A172 (cell line): Measurements from ENCODE around the gene ZDHHC19. TPM values are rescaled to one million over a fixed set of nuclear protein-coding genes. Genes with fewer than 3 reads are reported as not detected.
"Not testable (repeated sequence)": the region's sequence is repeated elsewhere in the genome, so short reads cannot be mapped to it uniquely, and the experiment has no call there.

ENCODE experiments used
- DNase-seq: peaks from one replicate; pipeline ENCODE4 v3.0.0-alpha.2; 2015; ENCODE audit warnings: low spot score
- total RNA-seq: library from RNA; depleted of rRNA; stranded (reverse); fragments of >200 nt; shearing (Covaris generic); gene quantifications from 2 replicates; pipeline ENCODE4 v1.2.3, GENCODE V29; 2014; rRNA removed

The ZDHHC19 gene, protein sequence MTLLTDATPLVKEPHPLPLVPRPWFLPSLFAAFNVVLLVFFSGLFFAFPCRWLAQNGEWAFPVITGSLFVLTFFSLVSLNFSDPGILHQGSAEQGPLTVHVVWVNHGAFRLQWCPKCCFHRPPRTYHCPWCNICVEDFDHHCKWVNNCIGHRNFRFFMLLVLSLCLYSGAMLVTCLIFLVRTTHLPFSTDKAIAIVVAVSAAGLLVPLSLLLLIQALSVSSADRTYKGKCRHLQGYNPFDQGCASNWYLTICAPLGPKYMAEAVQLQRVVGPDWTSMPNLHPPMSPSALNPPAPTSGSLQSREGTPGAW
- not detected in 2 replicates for total RNA-seq

DNA sequence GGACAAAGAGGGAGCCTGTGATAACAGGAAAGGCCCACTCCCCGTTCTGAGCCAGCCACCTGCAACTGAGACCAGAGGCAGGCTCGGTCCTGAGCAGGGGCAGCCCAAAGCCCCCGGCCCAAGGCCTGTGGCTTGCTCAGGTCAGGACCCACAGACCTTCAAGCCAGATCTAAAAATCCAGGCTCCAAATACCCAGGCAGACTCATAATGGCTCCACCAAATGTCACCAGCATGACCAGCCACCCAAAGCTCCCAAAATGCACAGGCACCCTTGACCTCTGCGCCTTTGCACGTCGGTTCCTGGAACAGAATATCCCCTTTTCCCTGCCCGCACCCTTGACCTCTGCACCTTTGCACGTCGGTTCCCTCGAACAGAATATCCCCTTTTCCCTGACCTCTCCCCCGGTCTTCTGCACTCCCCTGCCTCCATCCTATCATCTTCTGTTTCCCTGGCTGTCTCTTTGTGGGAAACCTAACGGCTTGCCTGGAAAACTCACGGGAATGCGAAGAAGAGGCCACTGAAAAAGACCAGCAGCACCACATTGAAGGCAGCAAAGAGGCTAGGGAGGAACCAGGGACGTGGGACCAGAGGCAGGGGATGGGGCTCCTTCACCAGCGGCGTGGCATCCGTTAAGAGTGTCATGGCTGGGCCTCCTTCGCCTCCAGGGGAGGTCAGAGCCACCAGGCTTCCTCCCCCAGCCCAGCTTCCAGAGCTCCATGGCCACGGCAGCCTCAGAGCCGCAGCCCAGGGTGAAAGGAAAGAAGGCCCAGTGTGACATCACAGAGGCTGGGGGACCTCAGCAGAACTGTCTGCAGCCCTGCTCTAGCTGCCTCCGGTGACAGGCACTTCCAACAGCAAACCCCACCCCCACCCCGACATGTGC is at the start of gene ZDHHC19:
Gene ZDHHC19 (minus strand): TSS at position 728 of the 884 bp plus-strand sequence. CDS start 85 bp downstream, at position 643.
- no peak for DNase-seq

DNA sequence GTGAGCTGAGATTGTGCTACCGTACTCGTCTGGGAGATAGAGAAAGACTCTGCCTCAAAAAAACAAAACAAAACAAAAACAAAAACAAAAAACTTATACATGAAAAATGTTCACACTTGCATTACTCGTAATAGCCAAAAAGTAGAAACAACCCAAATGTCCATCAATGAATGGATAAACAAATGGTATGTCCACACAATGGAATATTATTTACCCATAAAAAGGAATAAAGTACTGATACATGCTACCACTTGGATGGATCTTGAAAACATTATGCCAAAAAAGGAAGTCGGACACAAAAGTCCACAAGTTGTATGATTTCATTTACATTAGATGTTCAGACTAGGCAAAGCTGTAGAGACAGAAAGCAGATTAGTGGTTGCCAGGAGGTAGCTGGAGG is 49.6 kb upstream of the ZDHHC19 start:
- DNase-seq = no peak

DNA sequence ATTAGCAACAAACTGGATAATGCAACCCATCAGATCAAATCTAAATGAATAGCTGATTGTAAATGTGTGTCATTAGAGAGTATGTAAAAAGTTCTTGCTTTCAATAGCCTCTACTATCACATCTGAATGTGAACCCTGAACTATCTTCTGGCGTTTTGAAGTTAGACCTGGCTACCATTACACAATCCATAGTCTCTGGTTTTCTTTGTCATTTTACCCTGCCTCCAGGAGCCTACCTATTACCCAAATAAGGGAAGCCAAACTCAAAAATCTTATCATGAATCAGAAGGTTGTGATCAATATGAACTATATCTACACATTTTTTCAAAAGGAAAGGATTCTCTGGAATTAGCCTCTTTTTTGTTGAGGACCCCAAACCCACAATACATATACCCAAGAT is 44.6 kb upstream of the ZDHHC19 start:
- no peak for DNase-seq

DNA sequence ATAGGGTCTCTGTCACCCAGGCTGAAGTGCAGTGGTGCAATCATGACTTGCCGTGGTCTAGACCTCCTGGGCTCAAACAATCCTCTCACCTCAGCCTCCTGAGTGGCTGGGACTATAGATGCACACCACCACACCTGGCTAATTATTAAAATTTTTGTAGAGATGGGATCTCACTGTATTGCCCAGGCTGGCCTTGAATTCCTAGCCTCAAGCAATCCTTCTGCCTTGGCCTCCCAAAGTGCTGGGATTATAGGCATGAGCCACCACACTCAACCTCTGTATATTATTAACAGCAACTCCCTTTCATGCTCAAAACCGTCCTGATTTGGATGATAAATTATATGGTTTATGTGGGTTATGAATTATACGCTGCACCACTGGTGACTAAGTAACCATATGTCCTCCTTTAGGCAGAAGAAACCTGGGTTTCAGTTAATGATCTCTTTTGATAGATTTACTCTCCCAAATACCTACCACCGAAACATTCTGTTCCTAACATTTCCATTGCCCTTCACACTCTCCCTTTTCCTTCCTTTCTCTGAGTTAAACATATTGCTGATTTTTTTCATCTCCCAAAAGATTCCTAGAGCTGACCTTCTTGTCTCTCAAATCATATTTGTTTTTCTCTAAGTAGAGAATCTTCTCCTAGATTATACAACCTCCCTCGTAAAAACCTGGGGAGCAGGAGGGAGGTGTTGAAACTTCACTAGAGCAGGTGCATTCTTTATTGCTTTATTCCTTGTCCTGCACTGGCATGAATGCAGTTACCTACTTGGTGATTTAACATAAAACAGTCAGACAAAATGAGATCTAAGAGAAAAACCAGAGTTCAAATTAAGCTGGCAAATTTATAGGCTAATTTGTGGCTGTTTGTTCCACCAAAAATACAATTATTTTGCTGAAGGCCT is 43.4 kb upstream of the ZDHHC19 start:
- DNase-seq = no peak

DNA sequence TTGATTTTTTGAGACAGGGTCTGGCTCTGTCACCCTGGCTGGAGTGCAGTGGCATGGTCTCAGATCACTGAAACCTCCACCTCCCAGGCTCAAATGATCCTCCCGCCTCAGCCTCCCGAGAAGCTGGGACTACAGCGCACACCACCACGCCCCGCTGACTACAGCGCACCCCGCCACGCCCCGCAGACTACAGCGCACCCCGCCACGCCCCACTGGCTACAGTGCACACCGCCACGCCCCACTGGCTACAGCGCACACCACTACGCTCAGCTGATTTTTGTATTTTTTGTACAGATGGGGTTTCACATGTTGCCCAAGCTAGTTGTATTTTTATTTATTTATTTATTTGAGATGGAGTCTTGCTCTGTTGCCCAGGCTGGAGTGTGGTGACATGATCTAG is 40.7 kb upstream of the ZDHHC19 start:
- no peak for DNase-seq

DNA sequence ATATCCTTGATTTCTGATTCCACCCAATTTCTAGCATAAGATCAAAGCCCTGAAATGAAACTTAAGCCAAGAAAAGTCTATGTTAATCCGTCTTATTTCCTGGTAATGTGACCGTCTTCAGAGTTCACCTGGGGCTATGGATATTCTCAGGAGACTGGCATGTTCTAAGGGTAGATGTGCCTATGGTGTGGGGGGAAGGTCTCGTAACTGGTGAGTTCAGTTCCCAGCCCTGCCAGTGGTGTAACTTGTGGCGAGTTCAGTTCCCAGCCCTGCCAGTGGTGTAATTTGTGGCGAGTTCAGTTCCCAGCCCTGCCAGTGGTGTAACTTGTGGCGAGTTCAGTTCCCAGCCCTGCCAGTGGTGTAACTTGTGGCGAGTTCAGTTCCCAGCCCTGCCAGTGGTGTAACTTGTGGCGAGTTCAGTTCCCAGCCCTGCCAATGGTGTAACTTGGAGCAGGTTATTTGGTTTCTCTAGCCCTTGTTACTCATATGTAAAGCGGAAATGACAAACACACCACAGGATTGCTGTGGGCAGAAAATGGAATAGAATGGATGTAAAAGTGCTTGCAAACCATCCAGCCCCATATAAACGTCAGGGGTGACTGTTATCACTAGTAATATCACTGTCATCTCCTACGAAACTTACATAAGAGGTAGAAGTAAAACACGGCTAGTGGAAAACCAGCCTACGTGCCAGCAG is 35.6 kb upstream of the ZDHHC19 start:
- DNase-seq = peak; percentile 75

DNA sequence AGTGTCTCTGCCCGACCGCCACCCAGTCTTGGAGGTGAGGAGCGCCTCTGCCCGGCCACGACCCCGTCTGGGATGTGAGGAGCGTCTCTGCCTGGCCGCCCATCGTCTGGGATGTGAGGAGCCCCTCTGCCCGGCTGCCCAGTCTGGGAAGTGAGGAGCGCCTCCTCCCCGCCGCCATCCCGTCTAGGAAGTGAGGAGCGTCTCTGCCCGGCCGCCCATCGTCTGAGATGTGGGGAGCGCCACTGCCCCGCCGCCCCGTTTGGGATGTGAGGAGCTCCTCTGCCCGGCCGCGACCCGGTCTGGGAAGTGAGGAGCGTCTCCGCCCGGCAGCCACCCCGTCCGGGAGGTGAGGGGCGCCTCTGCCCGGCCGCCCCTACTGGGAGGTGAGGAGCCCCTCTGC is 33.0 kb upstream of the ZDHHC19 start:
- DNase-seq = not testable (repeated sequence)

DNA sequence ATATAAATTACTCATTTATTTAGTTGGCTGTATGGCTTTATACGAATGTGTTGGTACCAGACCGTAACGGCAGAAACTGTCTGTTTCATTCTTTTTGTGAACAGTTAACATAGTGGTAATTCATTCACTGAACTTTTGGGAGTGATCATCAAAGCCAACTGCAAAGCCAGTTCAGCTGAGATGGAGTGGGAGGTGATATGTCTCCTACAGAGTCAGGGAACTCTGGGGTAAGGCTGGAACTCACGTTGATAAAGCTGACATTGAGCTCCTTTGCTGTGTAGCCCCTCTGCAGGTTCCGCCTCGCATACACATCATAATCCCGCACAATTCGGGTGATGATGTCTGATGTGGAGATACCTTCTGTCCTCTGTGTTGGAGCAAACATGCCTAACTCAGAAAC is 30.5 kb upstream of the ZDHHC19 start:
- no peak for DNase-seq

DNA sequence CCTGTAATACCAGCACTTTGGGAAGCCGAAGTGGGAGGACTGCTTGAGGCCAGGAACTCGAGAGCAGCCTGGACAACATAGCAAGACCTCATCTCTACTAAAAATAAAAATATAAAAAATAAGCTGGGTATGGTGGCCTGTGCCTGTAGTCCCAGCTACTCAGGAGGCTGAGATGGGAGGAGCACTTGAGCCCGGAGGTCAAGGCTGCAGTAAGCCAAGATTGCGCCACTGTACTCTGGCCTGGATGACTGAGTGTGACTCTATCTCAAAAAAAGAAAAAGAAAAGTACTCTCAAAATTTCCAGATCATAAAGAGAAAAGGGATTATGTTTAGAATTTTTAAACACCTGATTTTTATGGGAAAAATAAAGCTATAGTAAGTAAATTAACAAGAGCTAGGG is 29.2 kb upstream of the ZDHHC19 start:
- DNase-seq = no peak

DNA sequence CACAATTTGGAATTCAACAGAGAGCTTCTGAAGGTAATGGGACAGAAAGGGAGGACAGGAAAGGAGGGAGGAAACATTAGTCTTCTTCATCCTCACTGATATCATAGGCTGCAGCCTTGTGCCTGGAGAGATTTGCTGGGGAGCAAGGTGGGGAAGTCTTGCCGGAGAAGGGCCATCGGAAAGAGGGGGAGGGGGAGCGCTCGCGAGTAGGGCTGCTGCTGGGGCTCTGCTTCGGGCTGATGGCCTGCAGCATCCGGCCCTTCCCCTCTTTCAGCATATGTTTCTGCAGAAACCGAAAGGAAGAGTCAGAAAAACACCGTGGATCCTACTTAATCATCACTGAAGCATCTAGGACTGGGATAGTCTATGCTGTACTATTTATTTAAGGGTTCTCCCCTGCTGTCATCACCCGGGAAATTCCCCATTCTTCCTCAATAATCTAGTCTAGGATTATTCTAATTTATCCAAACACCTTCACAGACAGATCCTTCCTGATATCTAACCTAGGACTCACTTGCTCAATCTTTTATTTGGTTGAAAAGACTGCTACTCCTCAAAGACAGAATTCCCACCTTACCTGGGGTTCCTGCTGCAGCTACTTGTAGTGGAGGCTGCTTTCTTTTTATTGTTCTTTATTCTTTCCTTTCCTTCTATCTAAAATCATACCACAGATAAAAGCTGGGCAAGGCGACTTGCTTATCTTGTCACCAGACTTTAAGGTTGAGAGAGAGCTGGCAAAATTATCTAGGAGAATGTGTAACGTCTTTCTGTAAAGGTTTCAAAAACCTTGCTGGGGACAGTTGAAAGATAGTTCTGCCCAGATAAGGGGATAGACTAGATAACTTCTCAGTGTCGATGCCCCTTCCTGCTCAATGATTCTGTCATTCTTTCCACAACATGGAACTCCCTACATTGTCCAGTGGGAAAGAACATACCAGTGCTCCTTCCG is 27.7 kb upstream of the ZDHHC19 start:
- DNase-seq = no peak

DNA sequence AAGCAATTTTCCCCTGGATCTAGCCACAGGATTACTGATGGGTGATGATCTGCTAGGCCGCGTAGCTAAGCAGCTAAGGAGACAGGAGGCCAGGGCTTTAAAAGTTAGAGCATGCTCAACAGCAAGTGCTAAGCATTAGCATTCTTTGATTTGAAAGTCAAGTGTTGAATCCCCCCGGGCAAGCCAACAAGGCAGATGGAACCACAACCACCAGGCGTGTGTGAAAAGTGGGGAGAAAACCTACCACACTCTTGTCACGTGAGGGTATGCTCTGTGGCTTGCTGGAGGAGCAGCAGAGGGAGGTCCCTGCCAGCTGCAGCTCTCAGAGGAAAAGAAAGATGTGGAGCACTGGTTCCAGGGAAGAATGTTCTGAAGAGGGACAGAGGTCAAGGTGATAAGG is 26.0 kb upstream of the ZDHHC19 start:
- no peak for DNase-seq

DNA sequence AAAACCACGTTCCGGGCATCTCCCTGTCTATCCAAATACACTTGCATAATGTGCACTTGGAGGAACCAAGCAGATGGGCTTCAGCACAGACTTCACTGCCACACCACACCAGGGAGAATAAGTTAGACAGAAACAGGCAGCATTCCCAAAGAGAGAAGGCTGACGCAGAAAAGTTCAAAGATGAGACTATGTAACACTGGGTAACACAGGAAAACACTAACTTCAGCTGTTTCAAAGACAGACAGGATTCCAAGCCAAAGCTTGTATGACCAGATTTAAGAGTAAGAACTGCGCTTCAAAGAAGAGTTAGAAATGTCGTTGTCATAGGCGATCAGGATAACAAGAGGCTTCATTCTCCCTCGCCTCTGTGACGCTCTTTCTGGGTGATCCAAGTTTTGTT is 25.0 kb upstream of the ZDHHC19 start:
- no peak for DNase-seq

DNA sequence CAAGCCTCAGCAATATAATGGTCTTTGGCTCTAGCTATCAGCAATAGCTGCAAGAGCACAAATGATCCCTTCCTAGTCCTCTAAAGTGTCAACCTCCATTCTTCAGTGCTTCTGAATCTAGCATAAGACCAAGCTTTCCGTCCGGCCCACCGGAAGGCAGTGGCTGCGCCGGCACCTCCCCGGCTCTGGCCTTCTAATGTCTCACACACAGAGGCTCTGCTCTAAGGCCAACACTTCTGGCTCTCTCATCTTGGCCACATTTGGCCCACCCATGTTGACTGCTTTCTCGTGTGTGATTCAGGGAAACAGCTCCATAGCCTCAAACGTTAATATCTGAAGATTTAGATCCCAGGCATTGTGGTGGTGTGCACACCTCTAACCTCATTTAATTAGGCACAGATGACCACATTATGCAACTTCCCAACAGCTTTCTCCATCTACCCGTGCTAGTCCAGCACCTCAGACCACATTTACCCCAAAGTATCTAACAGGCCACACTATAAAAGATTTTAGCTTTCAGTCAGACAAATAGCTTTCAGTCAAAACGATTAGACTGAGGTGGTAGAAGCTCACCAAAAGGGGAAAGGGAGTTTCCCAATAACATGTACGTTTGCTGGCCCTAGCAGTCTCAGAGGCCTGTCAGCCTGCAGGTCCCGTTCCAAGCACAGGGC is 24.4 kb upstream of the ZDHHC19 start:
- DNase-seq = no peak

DNA sequence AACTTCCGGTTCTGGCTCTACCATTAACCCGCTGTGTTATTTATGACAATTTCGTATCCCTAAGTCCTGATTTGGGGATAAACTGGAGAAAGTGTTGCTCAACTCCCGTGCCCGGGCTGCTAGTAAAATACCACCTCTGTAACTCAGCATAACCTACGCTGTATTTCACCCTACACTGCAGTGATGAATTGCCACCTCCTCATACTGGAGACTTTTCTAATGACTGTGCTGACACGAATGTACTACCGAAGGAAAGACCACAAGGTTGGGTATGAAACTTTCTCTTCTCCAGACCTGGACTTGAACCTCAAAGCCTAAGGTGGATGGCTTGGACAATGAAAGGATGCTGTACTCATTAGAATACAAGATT is 21.7 kb upstream of the ZDHHC19 start:
- no peak for DNase-seq

DNA sequence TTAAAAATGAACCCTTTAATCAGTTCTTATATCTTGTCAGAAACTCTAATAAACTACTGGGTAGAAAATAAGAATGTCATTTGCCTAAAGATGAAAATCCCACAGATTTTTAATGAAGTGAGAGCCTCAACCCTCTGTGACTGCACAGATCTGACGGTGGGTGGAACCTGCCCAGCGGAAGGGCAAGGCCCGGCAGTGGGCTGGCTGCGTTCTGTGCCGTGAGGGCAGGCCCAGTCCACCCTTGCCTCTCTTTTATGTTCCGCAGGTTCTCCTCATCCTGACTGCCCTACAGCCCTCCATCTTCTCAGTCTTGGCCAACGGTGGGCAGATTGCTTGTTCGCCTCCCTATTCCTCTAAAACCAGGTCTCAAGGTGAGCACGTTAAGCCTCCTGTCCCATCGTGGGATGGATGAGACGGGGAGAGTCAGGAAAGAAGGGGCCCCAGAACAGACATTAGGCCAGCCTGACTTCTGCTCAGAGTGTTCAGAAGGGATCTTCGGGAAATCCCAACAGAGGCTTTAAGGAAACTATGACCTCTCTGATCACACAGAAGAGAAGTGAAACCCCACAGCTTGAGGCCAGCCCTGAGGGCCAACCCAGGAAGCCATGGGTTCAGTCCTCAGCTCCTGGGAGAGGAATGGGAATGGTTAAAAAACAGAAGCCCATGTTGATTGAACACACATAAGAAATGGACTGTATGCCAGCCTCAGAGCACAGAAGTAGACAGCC is 21.1 kb upstream of the ZDHHC19 start:
- no peak for DNase-seq

DNA sequence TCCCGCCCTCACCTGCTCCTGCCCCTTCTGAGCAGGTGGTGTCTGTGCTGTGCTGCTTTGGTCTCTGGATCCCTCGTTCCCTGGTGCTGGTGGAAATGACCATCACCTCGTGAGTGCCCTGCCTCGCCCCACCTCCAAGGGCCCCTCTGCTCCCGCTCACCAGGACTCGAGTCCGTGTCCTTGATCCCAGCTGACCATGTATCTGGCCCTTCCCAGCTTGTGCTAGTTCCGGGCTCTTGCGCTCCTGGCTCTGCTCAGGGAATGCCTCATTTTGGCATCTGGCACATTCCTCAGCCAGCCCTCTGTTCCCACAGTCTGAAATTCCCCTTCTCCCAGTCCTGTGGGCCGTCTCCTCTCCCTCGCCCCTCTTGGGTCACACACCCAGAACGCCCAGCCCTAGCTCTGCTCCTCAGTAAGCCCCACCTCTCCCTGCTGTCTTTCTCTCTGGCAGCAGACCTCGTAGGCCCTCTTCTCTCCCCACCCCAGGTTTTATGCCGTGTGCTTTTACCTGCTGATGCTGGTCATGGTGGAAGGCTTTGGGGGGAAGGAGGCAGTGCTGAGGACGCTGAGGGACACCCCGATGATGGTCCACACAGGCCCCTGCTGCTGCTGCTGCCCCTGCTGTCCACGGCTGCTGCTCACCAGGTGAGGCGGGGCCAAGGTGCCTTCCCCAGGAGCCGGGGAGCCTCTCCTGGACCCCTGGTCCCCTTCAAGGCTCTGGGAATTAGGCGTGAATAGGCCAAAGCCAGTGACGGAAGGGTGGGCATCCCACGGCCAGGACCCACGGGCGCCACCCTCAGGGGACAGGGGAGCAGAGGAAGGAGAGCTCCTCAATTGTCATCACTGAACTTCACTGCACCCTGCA is 16.7 kb upstream of the ZDHHC19 start:
- no peak for DNase-seq

DNA sequence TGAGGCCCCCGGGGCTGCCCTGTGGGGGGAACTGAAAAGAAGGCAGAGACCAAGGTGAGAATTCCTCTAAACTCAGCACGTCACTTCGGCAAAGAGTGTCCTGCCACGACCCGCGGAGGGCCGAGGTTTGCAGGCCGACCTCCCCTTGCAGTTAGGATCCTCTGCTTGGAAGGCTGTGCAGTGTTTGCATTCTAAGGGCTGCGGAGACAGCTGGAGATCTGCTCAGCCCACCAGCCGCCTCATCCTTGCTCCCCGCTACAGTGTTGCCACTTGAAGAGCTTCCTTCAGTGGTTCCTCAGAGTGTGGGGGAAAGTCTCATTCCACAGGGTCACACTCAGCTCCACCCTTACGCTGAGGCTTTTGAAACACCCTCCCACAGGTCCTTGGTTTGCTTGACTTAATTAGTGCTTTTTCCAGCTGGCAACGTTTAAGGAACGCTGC is 15.9 kb upstream of the ZDHHC19 start:
- DNase-seq = no peak

DNA sequence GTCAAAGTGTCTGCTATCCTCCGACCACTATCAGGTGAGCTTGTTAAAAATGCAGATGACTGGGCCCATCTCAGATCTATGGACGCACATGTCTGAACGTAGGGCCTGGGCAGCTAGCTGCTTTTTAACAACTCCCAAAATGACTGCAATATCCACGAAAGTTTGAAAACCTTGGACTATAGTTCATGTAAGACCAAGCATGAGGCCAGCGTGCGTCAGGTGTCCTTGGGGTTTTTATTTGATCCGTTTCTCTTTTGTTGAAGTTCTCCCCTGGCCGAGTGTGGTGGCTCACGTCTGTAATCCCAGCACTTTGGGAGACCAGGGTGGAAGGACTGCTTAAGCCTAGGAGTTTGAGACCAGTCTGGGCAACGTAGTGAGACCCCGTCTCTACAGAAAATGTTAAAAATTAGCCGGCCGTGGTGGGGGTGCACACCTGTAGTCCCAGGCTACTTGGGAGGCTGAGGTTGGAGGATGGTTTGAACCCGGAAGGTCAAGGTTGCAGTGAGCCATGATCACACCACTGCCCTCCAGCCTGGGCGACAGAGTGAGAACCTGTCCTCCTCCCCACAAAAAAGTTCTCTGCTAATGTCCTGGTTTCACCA is 14.7 kb upstream of the ZDHHC19 start:
- no peak for DNase-seq
